OCI-M2 (cell line): ENCODE data around the gene NUDT14.

Source experiments
- DNase-seq: peaks from one replicate; lab custom pipeline; 2025; ENCODE audit not compliant: unreplicated experiment; lab: John Stamatoyannopoulos, UW

NUDT14 gene

GRCh38 chr14:105180592-105181548 is at the start of gene NUDT14:
Gene NUDT14, minus strand, starts transcription at chr14:105181312. Its CDS starts 103 bp downstream, at chr14:105181209.
- DNase-seq = no peak

- no peak for DNase-seq
Observed at GRCh38 chr14:105229099-105229655, 48.1 kb upstream of the NUDT14 start.

DNA sequence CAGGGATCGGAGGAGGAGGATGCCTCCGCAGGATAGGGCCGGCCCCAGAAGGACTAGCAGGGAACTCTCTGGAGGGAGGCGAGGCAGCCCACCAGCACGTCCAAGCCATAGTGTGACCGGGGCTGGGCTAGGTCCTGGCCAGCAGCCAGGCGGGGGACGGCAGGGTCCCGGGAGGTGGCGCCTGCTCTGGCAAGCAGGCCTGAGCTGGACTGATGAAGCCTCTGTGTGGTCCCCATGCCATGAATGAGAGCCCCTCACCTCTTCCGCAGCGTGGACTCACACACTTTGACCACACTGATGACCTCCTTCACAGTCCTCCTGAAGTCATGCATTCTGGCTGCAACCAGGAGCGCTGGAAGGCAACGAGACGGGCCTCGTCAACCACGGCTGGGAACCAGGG is 47.5 kb upstream of the NUDT14 start:
- no peak for DNase-seq

- DNase-seq = no peak
Observed at GRCh38 chr14:105227346-105227745, 46.2 kb upstream of the NUDT14 start.

GRCh38 chr14:105226198-105226597 is 45.1 kb upstream of the NUDT14 start:
- DNase-seq = no peak

DNA sequence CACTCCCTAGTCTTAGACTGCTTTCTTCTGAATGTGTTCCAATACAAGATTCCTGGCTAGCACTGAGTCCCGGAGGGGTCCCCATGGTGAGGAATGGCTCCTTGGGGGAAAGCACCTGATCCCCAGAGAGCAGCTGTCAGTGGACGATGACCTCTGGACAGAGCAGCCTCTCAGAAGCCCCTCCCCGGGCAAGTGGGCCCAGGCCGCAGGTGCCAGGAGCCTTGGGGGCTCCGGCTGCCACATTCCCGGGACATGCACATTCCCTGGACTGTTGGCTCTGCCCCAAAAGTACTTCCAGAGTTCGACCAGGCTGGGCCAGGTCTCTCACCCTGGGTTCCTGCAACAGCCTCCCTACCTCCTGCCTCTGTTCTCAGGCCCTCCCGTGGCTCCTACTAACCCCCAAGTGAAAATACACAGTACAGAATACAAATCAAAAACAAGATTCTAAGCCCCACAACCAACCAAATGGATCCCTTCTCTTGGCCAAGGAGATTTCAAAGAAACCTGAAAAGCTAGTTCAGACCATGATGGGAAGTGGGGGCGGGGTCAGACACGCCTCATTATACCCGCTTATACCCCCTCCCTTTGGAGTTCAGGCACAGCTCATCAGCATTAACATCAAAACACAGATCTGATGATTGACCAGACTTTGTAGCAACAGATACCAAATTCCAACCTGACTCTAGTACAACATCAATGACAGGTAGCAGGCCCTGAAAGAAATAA is 43.9 kb upstream of the NUDT14 start:
- no peak for DNase-seq

DNA sequence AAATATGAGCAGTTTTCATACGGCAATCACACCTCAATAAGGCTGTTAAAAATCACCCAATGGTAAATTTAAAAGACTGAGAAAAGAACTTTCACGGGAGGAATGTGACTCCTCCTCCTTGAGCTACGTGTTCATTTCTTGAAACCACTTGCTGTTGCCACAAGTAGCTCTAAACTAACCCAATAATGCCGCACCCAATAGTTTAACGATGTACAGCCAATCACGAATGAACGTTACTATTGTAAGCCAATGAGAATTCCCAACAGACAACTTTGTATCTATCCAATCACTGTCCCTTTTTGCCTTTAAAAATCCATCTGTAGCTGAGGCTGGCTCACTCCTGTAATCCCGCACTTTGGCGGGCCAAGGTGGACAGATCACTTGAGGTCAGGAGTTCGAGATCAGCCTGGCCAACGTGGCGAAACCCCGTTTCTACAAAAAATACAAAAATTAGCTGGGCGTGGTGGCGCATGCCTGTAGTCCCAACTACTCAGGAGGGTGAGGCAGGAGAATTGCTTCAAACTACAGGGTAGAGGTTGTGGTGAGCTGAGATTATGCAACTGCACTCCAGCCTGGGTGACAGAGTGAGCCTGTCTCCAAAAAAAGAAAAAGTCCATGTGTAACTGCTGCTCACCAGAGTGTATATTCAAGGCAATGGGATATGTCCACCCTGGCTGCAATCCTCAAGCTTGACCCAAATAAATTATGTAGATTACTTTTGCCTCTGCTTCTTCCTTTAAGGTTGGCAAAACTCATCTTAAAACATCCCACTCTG is 42.8 kb upstream of the NUDT14 start:
- DNase-seq = no peak

GRCh38 chr14:105223260-105223659 is 42.1 kb upstream of the NUDT14 start:
- DNase-seq = no peak

DNA sequence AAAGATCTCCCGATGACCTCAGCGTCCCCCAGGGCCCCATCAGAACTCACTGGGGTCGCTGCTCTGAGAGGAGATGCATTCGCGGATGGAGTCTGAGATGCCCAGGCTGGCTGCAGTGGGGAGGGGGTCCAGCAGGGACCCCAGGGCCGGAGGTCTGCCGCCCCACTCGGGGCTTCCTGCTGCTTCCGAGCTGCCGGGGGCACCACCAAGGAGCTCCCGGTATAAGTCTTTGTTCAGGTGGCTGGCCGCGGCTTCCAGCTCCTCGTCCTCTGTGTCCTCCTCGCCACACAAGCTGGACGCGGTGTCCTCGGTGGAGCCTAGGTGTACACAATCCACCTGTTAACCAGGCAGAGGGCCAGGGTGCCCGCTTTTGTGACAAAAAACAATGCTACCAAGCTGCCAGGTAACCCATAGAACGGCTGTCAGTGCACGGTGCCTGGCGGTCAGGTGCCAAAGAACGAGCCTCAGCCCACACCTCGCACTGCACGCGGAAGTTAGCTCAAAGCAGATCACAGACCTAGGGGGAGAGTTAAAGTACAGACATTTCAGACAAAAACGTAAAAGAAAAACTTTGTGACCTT is 40.6 kb upstream of the NUDT14 start:
- no peak for DNase-seq

- no peak for DNase-seq
Observed at GRCh38 chr14:105220699-105221597, 39.8 kb upstream of the NUDT14 start.

- DNase-seq = no peak
Observed at GRCh38 chr14:105219753-105220152, 38.6 kb upstream of the NUDT14 start.

DNA sequence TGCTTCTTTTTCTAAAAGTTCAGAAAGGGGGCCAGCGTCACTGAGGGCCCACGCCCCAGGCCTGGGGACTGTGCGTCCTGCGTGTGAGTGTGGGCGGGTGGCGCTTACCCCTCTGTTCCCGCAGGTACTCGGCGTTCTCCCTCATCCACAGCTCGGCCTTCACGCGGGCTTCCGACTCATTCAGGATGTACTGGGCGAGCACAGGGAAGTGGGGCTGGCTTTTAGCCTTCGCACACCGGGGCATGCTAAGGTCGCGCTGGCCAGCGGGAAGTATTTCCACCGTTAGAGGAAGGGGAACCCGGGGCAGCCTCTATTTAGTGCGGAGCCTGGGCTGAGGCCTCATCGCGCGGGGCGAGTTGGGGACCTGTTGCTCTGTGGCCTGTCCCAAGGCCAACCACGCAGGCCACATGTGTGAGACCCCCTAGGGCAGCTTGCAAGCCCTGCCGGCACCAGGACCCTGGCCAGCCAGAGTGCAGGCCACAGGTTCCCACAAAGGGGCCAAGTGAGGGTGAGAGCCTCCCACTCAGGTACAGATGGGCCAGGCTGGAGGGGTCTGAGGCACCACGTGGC is 38.0 kb upstream of the NUDT14 start:
- DNase-seq = no peak

GRCh38 chr14:105218611-105219010 is 37.5 kb upstream of the NUDT14 start:
- DNase-seq = no peak

GRCh38 chr14:105217774-105218173 is 36.7 kb upstream of the NUDT14 start:
- DNase-seq = no peak

GRCh38 chr14:105216490-105217247 is 35.6 kb upstream of the NUDT14 start:
- DNase-seq = no peak

GRCh38 chr14:105215602-105216001 is 34.5 kb upstream of the NUDT14 start:
- DNase-seq = no peak

GRCh38 chr14:105214324-105214915 is 33.3 kb upstream of the NUDT14 start:
- DNase-seq = no peak

- DNase-seq = no peak
Observed at GRCh38 chr14:105213361-105213760, 32.2 kb upstream of the NUDT14 start.
